Femur (tissue), 1 donor: Measurements from ENCODE around the gene LPCAT1.
"Not testable (repeated sequence)": the region's sequence is repeated elsewhere in the genome, so short reads cannot be mapped to it uniquely, and the experiment has no call there.

Experiments used
- DNase-seq: peaks from one replicate; pipeline ENCODE4 v3.0.0-alpha.2; 2017

LPCAT1 gene

GRCh38 chr5:1507961-1508658 lies 15.7 kb downstream of the LPCAT1 start:
- DNase-seq, result peak; percentile 17

- no peak for DNase-seq
These were observed 16.3 kb downstream of the LPCAT1 start for GRCh38 chr5:1507457-1507856.

DNA sequence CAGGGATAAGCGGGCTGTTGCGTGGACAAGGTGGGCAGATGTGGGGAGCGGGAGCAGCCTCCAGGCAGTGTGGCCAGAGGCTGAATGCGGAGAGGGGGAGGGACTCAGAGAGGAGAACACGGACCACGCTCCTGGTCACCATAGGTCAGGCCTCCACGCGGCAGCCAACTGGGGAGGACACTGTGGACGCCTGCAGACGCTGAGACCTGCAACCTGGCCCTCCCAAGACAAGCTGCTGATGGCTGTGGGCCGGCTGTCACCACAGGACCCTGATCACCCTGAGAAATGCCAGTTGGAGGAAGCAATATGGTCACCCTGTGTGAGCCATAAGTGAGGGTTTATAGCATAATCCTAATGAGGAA lies 16.8 kb downstream of the LPCAT1 start:
- no peak for DNase-seq

DNA sequence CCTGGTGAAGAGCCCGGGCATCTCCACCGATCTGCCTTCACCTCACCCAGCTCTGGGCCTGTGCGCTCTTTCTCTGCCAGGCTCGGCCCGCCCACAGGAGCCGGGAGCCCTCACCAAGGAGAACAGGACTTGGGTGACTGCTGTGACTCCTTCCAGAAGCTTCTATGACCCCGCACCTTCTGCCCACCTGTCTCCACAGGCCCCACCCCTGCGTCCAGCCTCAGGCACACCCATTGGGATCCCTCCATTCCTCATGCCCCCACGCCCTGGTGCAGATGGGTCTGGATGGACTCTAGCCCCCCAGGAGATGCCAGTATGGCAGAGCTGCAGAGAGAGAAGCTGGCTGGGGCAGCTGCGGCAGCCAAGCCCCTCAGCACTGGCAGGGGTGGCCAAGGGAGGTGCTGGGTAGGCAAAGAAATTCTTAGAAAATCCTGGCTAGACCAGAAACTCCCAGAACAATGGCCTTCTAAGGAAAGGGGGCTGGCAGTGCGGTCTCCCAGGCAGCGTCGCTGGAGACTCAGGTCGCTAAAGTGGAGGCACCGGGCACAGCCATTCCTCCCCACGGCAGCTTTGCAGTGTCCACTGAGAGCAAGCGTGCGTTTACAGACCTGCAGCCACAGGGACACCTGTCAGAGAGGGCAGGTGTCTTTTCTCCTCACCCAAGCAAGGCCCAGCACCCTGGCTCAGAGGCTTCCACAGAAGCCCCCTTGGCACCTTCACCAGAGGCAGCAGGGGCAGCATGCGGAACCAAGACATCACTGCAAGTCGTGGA lies 17.3 kb downstream of the LPCAT1 start:
- DNase-seq, result no peak

GRCh38 chr5:1505506-1506241 lies 18.1 kb downstream of the LPCAT1 start:
- peak; percentile 54 for DNase-seq

DNA sequence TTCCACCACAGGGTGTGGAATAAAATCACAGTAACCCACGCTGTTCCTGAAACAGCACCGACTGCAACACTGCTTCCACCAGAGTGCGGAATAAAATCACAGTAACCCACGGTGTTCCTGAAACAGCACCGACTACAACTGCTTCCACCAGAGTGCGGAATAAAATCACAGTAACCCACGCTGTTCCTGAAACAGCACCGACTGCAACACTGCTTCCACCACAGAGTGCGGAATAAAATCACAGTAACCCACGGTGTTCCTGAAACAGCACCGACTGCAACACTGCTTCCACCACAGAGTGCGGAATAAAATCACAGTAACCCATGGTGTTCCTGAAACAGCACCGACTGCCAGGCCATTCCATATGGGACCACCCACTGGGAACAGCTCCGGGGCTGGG lies 18.7 kb downstream of the LPCAT1 start:
- not testable (repeated sequence) for DNase-seq

- DNase-seq, result no peak
These were observed 19.1 kb downstream of the LPCAT1 start for GRCh38 chr5:1504617-1505016.

- no peak for DNase-seq
These were observed 19.6 kb downstream of the LPCAT1 start for GRCh38 chr5:1504069-1504595.

DNA sequence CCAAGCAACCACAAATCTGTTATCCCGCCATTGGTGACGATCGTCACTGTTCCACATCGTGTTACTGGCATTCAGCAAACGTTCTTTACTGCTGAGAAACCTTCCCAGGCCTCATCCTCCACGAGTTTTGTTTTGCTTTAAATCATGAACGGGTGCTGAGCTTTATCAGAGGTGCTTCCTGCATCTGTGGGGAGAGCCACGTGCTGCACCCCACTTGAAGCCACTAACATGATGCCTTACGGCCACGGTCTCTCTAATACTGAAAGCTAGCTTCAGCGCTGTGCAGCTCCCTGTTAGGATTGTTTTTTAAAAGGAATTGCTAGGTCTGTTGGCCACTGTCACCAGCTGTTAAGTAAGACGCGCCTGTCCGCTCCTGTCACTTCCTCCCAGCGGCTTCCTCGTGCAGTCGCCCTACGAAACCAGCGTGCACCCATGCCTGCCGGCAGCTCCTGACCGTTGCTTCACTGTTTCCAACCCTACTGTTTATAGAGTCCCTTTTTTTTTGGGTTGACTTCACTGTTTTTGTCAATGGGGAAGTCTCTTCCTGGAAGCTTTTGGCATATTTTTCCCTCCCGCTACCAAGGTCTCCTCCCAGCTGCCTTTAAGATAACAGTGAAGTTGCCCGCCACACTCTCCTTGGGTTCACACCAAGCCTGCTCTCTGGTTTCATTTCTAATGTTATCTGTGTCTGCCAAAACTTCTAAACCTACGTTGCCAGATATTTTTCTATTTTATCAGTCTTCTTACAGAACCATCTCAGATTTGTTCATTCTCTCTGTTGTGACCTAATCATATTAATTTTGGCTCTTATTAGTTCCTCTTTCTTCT lies 20.3 kb downstream of the LPCAT1 start:
- DNase-seq, result peak; percentile 59

DNA sequence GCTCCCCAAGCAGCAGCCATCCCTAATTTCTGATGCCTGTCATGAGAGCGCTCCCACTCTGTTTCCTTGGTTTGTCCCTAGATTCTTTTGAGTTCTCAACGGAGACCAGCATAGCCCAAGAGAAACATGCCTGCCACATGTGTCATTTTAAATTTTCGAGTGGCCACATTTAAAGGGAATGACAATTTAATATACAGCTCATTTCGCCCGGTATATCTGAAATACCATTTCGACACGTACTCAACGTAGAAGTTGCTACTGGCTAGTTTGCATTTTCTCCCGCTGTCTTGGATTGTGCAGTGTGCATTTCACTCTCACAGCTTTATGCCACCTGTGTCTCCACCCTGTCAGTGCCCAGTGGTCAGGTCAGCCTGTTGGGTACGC lies 21.0 kb downstream of the LPCAT1 start:
- DNase-seq, result no peak

- DNase-seq, result peak; percentile 73
These were observed 21.6 kb downstream of the LPCAT1 start for GRCh38 chr5:1502046-1502736.

GRCh38 chr5:1501372-1502045 lies 22.3 kb downstream of the LPCAT1 start:
- DNase-seq, result no peak

- DNase-seq, result peak; percentile 86
These were observed 23.2 kb downstream of the LPCAT1 start for GRCh38 chr5:1500411-1501091.

DNA sequence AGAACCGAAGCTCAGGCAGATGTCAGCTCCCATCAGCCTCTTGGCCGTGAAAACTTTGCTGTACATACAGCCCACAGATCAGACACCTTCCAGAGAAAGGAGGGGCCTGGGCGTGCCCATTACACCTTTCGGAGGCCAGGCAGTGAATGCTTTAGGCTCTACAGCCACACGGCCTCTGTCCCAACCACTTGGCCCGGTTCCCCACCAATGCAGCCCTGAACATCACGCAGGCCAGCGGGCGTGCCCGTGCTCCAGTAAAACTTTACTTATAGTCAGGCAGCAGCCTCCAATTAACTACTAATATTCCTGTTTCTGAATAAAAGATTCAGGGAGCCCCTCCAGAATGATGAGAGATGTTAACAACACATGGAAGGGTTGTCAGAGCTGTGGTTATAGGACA lies 23.9 kb downstream of the LPCAT1 start:
- no peak for DNase-seq

DNA sequence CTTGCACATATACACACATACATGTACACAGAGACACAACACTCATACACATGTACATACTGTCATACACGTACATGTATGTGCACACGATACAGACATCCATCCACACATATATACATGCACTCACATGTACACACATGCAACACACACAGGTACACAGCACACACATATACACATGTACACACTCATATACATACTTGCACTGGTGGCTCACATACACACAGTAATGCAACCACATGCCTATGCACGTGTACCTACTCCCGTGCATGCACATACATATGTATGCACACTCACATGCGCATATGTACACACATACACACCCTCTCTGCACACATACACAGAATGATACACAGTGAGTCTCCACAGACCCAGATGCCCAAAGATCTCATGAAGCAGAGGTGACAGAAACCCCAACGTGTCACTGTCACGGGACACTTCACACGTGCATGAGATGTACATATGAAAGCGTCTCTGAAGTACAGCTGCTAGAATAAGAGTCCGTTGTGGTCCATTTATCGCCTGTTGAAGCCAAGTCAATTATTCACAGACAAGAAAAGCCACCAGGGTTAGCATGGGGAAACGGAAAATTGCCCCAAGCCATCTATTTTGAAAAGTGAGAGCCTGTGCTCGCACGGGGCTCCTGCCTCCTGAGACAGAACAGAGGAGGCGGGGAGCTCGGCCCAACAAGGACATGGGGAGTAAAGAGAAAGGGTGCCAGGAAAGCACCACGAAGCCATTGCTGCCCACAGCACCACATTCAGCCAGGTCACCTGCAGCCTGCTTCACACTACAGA lies 24.9 kb downstream of the LPCAT1 start:
- no peak for DNase-seq

DNA sequence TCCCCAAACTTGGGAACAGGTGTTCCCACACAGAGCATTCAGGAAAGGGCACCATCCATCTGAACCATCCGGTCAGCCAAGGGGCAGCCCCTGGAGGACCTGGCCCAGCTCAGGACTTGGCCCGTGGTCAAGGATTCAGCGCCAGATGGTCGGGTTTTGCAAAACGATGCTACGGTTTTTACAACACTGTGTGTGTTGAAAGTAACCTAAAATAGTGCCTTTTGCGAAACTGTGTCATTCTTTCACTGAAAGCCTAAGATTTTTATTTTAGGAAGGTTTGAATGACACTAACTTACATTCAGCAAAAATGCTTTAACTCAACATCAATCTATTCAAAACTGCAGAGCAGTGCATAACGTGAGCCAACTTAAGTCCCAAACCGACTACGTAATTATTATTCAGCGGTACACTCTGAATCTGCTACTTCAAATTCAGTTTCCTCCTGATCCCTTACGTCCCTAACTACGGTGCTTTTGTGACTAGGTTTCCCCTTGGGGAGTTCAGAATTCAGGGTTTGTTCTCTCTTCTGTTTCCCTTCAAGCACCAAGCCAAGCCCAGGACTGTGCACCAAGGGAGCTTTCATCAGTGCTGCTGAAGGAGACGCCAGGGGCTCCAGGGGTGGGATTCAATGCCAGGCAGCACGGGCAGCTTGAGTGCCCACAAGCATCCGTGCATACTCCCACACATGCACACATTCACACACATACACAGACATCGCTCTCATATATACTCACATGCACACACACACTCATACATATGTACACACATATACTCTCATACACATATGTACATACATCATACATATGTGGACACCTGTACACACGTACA lies 25.8 kb downstream of the LPCAT1 start:
- peak; percentile 46 for DNase-seq

DNA sequence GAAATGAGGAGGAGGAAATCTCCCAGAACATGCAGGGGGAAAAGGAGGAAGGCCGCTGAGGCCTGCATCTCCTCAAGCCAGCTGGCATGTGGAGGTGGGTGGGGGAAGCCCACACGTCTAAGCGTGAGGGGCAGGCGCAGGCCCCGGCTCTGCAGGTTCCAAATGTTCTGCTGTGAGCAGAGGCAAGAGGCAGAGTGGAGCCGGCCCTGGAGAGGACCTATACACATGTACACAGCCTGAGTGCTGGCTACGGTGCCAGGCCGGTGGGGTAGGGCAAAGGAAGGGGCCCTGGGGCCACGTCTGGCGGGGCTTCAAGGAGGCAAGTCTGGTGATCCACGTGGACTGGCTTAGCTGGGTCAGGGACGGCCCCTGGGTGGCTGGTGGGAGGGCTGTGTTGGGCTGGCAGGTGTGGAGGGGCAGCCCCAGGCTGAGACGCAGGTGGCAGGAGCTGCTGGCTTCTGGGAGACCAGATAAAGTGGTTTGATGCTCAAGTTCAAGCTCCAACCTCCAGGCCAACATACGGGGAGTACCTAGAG lies 26.4 kb downstream of the LPCAT1 start:
- DNase-seq, result no peak

- DNase-seq, result no peak
These were observed 28.2 kb downstream of the LPCAT1 start for GRCh38 chr5:1495525-1495897.
